Right ventricle myocardium superior (tissue), 1 donor: Measurements from ENCODE around the gene CHRM1. TPM values are rescaled to one million over a fixed set of nuclear protein-coding genes. Genes with fewer than 3 reads are reported as not detected.

Experiments used
- total RNA-seq: library from RNA; stranded (reverse); fragmentation: NEBNext Ultra II Directional; extraction: Animal tissue kit (Norgen Biotek cat#: 25700); gene quantifications from one replicate; pipeline ENCODE4 v1.2.1, GENCODE V29; 2021
- donor health status: DM: no; HTN: yes; CAD: no; lungs with severe emphysema.

Gene CHRM1
- total RNA-seq, 1 donor from 2014 or later = not detected

Other genes with a start within 250 kb of the CHRM1 start
- 7.8 TPM for gene UQCC3, start 249.7 kb downstream of the CHRM1 start, total RNA-seq
- 3.2 TPM for gene LBHD1, start 249.1 kb downstream of the CHRM1 start, total RNA-seq
- gene UBXN1, start 242.3 kb downstream of the CHRM1 start, total RNA-seq = 82.2 TPM
- gene LRRN4CL, start 231.8 kb downstream of the CHRM1 start, total RNA-seq = 3.8 TPM
- gene BSCL2, start 213.9 kb downstream of the CHRM1 start, total RNA-seq = 21.7 TPM
- gene GNG3, start 213.7 kb downstream of the CHRM1 start, total RNA-seq = not detected
- gene HNRNPUL2, start 193.9 kb downstream of the CHRM1 start, total RNA-seq = 30.4 TPM
- gene TTC9C, start 192.9 kb downstream of the CHRM1 start, total RNA-seq = 14.0 TPM
- gene ZBTB3, start 167.2 kb downstream of the CHRM1 start, total RNA-seq = 9.7 TPM
- 36.8 TPM for gene POLR2G, start 159.8 kb downstream of the CHRM1 start, total RNA-seq
- 9.2 TPM for gene TAF6L, start 150.0 kb downstream of the CHRM1 start, total RNA-seq
- 17.1 TPM for gene TMEM179B, start 134.0 kb downstream of the CHRM1 start, total RNA-seq
- 17.4 TPM for gene TMEM223, start 129.4 kb downstream of the CHRM1 start, total RNA-seq
- 40.1 TPM for gene NXF1, start 115.9 kb downstream of the CHRM1 start, total RNA-seq
- 15.7 TPM for gene STX5, start 89.3 kb downstream of the CHRM1 start, total RNA-seq
- gene TEX54, start 88.5 kb downstream of the CHRM1 start, total RNA-seq = not detected
- 27.0 TPM for gene WDR74, start 81.8 kb downstream of the CHRM1 start, total RNA-seq
- gene SLC3A2, start 40.5 kb downstream of the CHRM1 start, total RNA-seq = 32.9 TPM
- gene SLC22A6, start 63.6 kb upstream of the CHRM1 start, total RNA-seq = not detected
- gene SLC22A8, start 94.5 kb upstream of the CHRM1 start, total RNA-seq = not detected
- not detected for gene SLC22A24, start 222.9 kb upstream of the CHRM1 start, total RNA-seq